IPS-20b (cell line): Measurements from ENCODE around the gene CCDC12.

Source experiments
- H3K27ac ChIP-seq: one replicate; pipeline ENCODE4 v1.5.1; 2013; ENCODE audit warnings: low read length
- H3K27me3 ChIP-seq: 2 replicates; pipeline ENCODE4 v1.6.1; 2013; ENCODE audit warnings: mild to moderate bottlenecking, low read length, inconsistent platforms; ENCODE audit not compliant: insufficient read depth
- H3K36me3 ChIP-seq: 2 replicates; pipeline ENCODE4 v1.6.1; 2013; ENCODE audit warnings: low read depth, mild to moderate bottlenecking, inconsistent platforms, low read length, moderate library complexity; ENCODE audit not compliant: insufficient read depth
- H3K4me1 ChIP-seq: 2 replicates; pipeline ENCODE4 v1.6.1; 2013; ENCODE audit warnings: mild to moderate bottlenecking, control low read depth, inconsistent platforms, low read length, moderate library complexity; ENCODE audit not compliant: insufficient read depth
- H3K4me3 ChIP-seq: 2 replicates; pipeline ENCODE4 v1.5.1; 2013; ENCODE audit warnings: mild to moderate bottlenecking, low read length, inconsistent platforms
- H3K9ac ChIP-seq: 2 replicates; pipeline ENCODE4 v1.6.1; 2013; ENCODE audit warnings: low read depth, mild to moderate bottlenecking, inconsistent platforms, low read length, moderate library complexity
- H3K9me3 ChIP-seq: 2 replicates; pipeline ENCODE4 v1.6.1; 2013; ENCODE audit warnings: mild to moderate bottlenecking, low read depth, low read length, inconsistent platforms; ENCODE audit not compliant: insufficient read depth

Gene CCDC12

GRCh38 chr3:46982546-46982945 is 6.0 kb upstream of the CCDC12 start:
- H3K27ac ChIP-seq: no peak overlapping the region
- H3K9me3 ChIP-seq: no peaks in the 10 kb centered on the region
- no peak overlapping the region for H3K4me3 ChIP-seq
- H3K9ac ChIP-seq: no peak overlapping the region
- peaks cover 13% of the 10 kb centered on the region; the same call in 1 of the 2 replicates for H3K4me1 ChIP-seq
- peaks cover 5% of the 10 kb centered on the region; the same call in 1 of the 2 replicates for H3K27me3 ChIP-seq
- no peaks in the 10 kb centered on the region for H3K36me3 ChIP-seq

GRCh38 chr3:46981932-46982471 is 5.5 kb upstream of the CCDC12 start:
- Histone ChIP-seq H3K9ac (no peak overlapping the region), H3K4me1 (peaks cover 7% of the 10 kb centered on the region; the same call in 1 of the 2 replicates)

GRCh38 chr3:46979958-46980497 is 3.5 kb upstream of the CCDC12 start:
- H3K4me1 ChIP-seq: 0 out of 2 replicates have a peak, but pooled peaks cover 7% of the 10 kb centered on the region
- H3K36me3 ChIP-seq: no peaks in the 10 kb centered on the region
- peak overlapping the region; percentile 73; the same call in 1 of the 2 replicates for H3K9ac ChIP-seq
- H3K4me3 ChIP-seq: peak overlapping the region; percentile 84
- no peak overlapping the region for H3K27ac ChIP-seq
- peaks cover 5% of the 10 kb centered on the region; the same call in 1 of the 2 replicates for H3K27me3 ChIP-seq
- no peaks in the 10 kb centered on the region for H3K9me3 ChIP-seq

More at GRCh38 chr3:46981932-46982471, 5.5 kb upstream of the CCDC12 start:
- Histone ChIP-seq H3K4me3 (peak overlapping the region; percentile 22; the same call in 1 of the 2 replicates), H3K36me3 (no peaks in the 10 kb centered on the region), H3K27ac (no peak overlapping the region), H3K27me3 (peaks cover 5% of the 10 kb centered on the region; the same call in 1 of the 2 replicates), H3K9me3 (no peaks in the 10 kb centered on the region)

- Histone ChIP-seq H3K4me1 (0 out of 2 replicates have a peak, but pooled peaks cover 7% of the 10 kb centered on the region), H3K4me3 (peak within 1 kb of the TSS; percentile 84), H3K9me3 (no peaks in the 10 kb centered on the region), H3K27me3 (peaks cover 5% of the 10 kb centered on the region; the same call in 1 of the 2 replicates), H3K27ac (peak within 1 kb of the TSS; percentile 81), H3K36me3 (no peaks in the 10 kb centered on the region), H3K9ac (peak within 1 kb of the TSS; percentile 86)
These were observed 2.7 kb upstream of the CCDC12 start, which contains the start of gene NBEAL2 for GRCh38 chr3:46978985-46979944. Gene NBEAL2, plus strand, starts transcription at chr3:46979666. Its CDS starts 196 bp downstream, at chr3:46979862.

- Histone ChIP-seq H3K9ac (no peak overlapping the region; the same call in 1 of the 2 replicates), H3K36me3 (peaks cover 5% of the 10 kb centered on the region; the same call in 1 of the 2 replicates), H3K9me3 (no peaks in the 10 kb centered on the region), H3K27me3 (peaks cover 5% of the 10 kb centered on the region; the same call in 1 of the 2 replicates), H3K4me1 (0 out of 2 replicates have a peak, but pooled peaks cover 7% of the 10 kb centered on the region), H3K27ac (no peak overlapping the region), H3K4me3 (peak overlapping the region; percentile 84; the same call in 1 of the 2 replicates)
These were observed 1.8 kb upstream of the CCDC12 start for GRCh38 chr3:46978381-46978780.

GRCh38 chr3:46977811-46978195 is 1.3 kb upstream of the CCDC12 start:
- H3K27me3 ChIP-seq: peaks cover 5% of the 10 kb centered on the region; the same call in 1 of the 2 replicates
- 0 out of 2 replicates have a peak, but pooled peaks cover 7% of the 10 kb centered on the region for H3K4me1 ChIP-seq
- H3K9ac ChIP-seq: no peak overlapping the region
- H3K9me3 ChIP-seq: no peaks in the 10 kb centered on the region
- H3K36me3 ChIP-seq: peaks cover 5% of the 10 kb centered on the region; the same call in 1 of the 2 replicates
- no peak overlapping the region for H3K27ac ChIP-seq
- H3K4me3 ChIP-seq: no peak overlapping the region

GRCh38 chr3:46974421-46975171 is 1.9 kb downstream of the CCDC12 start:
- 0 out of 2 replicates have a peak, but pooled peaks cover 2% of the 10 kb centered on the region for H3K4me1 ChIP-seq
- H3K27me3 ChIP-seq: no peaks in the 10 kb centered on the region
- H3K9me3 ChIP-seq: no peaks in the 10 kb centered on the region
- no peak overlapping the region for H3K27ac ChIP-seq
- H3K9ac ChIP-seq: no peak overlapping the region
- no peak overlapping the region for H3K4me3 ChIP-seq
- peaks cover 15% of the 10 kb centered on the region; the same call in 1 of the 2 replicates for H3K36me3 ChIP-seq

- H3K27ac ChIP-seq: no peak overlapping the region
- H3K4me3 ChIP-seq: no peak overlapping the region
- no peaks in the 10 kb centered on the region for H3K27me3 ChIP-seq
- 0 out of 2 replicates have a peak, but pooled peaks cover 2% of the 10 kb centered on the region for H3K4me1 ChIP-seq
- H3K9ac ChIP-seq: no peak overlapping the region
- H3K36me3 ChIP-seq: peaks cover 15% of the 10 kb centered on the region; the same call in 1 of the 2 replicates
- H3K9me3 ChIP-seq: no peaks in the 10 kb centered on the region
These were observed 4.1 kb downstream of the CCDC12 start for GRCh38 chr3:46972396-46972795.

GRCh38 chr3:46971742-46972141 is 4.8 kb downstream of the CCDC12 start:
- Histone ChIP-seq H3K9ac (no peak overlapping the region), H3K9me3 (no peaks in the 10 kb centered on the region), H3K4me3 (no peak overlapping the region), H3K36me3 (peaks cover 15% of the 10 kb centered on the region; the same call in 1 of the 2 replicates), H3K27me3 (no peaks in the 10 kb centered on the region), H3K4me1 (0 out of 2 replicates have a peak, but pooled peaks cover 2% of the 10 kb centered on the region), H3K27ac (no peak overlapping the region)

- Histone ChIP-seq H3K9me3 (no peaks in the 10 kb centered on the region), H3K9ac (no peak overlapping the region), H3K4me1 (0 out of 2 replicates have a peak, but pooled peaks cover 2% of the 10 kb centered on the region), H3K27ac (no peak overlapping the region), H3K4me3 (no peak overlapping the region), H3K27me3 (no peaks in the 10 kb centered on the region), H3K36me3 (peaks cover 15% of the 10 kb centered on the region; the same call in 1 of the 2 replicates)
These were observed 5.4 kb downstream of the CCDC12 start for GRCh38 chr3:46971151-46971550.
